HG02840 (cell line): ENCODE measurements around the gene IL1RL2.

Source experiments
- ATAC-seq: cut with Tn5 transposase; IDR thresholded peaks from one replicate; pipeline ENCODE4 v1.9.1; 2021; ENCODE audit warnings: mild to moderate bottlenecking, moderate library complexity, moderate number of reproducible peaks; ENCODE audit not compliant: unreplicated experiment, low FRiP score

Gene IL1RL2

GRCh38 chr2:102235491-102235890 is 48.7 kb downstream of the IL1RL2 start:
- ATAC-seq, result no peak

GRCh38 chr2:102236132-102236531 is 49.3 kb downstream of the IL1RL2 start:
- ATAC-seq, result no peak

DNA sequence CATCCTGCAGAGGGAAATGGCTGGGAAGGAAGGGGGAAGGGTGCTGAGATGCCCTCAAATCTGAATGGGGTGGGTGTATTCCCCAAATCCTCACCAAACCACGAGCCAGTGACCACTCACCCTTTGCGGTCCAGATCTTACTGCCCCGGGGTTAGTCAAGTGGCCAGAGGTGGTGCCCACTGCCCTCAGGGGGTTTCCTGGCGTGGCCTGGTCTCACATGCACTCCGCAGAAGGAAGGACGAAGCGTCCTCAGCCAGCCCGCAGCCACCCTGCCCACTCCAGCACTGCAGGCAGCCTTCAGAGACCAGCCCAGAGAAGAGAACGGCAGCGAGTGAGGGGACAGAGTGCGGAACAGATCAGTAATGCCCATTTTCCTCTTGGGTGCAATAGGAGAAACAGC is 50.4 kb downstream of the IL1RL2 start:
- no peak for ATAC-seq

DNA sequence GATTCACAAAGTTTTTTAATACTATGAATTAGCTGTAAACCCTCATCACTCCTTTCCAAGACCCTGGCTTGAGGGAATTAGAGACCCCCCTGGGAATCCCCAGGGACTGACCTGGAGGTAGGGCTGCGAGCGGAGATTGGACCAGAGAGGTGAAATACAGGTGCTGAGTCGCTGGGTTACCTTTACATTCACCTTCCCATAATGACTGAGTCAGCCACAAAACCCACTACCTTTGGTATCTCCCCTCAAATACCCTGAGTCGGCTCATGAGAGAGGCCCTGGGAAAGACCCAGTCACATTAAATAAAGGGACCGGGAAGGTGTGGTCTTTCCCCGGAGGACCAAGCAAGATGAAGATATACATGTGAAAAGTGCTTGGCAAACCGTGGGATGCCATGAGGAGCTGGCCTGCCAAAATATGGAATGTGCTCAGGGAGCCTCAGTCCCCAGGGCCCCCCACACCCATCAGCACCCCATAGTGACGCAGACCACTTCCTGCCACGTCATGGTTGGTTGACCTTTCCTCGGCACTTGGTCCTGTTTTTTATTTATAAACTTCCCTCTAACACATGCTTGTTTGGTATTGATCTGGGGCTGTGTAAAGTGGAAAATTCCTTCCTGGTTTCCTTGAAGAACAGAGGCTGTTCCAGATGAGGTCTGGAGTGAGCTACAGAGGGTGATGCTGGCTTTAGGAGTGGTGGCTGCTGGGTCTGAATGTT is 51.4 kb downstream of the IL1RL2 start:
- ATAC-seq, result no peak

DNA sequence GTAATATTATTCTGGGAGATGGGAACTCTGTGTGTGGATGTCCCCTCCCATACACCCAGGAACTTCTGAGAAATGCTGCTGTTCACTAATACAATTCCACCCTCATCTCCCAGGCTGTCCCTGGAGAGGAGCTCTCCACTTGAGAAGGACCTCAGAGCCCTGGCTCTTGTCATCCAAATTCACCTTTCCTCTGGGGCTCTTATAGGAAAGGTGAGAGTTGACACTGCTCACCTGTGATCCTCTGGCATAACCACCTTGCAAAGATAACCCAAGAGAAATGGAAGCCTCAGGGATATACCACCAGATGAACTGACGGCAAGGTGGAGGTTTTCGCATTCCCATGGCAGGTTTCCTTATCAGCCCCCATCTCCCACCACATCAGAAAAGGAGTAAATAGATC is 52.0 kb downstream of the IL1RL2 start:
- no peak for ATAC-seq

- ATAC-seq, result no peak
These were observed 52.5 kb downstream of the IL1RL2 start for GRCh38 chr2:102239344-102239743.

- ATAC-seq, result peak; percentile 79
These were observed 54.0 kb downstream of the IL1RL2 start for GRCh38 chr2:102240640-102241370.

GRCh38 chr2:102241616-102242305 is 54.9 kb downstream of the IL1RL2 start:
- ATAC-seq, result no peak

DNA sequence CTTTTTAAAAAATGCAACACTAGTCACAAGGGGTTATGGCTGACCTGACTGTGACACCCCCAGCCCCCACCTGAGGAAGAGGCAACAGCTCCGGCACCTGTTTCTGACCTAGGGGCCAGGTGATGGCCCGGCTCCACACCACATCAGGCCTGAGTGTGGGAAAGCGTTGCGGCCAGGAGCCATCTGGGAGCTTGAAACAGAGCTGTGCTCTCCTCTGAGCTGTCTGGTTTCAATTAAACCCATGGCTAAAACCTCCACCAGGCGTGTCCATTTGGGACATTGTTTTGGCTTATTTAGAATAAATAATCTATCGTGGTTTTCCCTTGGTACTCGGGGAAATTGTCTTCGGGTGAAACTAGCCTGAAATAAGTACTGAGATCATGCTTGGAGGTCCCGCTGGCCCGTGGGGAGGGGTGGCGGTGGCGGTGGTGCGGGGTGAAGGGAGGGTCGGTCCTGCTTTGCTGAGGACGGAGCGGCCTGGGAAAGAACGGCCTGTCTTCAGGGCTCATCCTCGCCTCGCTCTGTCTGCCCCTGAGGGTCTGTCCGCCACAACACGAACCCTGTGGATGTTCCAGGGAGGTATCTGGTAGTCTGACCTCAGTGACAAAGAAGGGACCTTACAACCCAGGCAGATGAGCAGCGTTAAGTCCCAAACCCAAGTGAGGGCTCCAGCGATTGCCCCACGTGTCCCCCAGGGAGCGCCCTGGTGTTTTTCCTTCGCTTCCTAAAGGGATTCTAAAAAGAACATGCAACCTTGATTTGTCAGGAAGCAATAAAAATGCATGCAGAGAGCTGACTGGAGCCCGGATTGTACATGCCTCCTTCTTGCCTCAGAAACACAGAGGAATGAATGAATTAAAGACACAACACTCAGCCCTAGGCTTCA is 58.7 kb downstream of the IL1RL2 start:
- ATAC-seq, result no peak

- no peak for ATAC-seq
These were observed 63.5 kb downstream of the IL1RL2 start for GRCh38 chr2:102250278-102250821.

GRCh38 chr2:102251042-102251848 is 64.4 kb downstream of the IL1RL2 start:
- no peak for ATAC-seq

GRCh38 chr2:102251849-102252203 is 65.0 kb downstream of the IL1RL2 start:
- ATAC-seq, result no peak

DNA sequence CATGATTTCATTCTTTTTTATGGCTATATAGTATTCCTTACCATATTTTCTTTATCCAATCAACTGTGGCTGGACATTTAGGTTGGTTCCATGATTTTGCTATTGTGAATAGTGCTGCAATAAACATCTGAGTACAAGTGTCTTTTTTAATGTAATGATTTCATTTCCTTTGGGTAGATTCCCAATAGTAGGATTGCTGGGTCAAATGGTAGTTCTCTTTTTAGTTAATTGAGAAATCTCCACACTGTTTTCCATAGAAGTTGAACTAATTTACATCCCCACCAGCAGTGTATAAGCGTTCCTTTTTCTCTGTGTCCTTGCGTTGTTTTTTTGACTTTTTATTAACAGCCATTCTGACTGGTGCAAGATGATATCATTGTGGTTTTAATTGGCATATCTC is 65.4 kb downstream of the IL1RL2 start:
- no peak for ATAC-seq

GRCh38 chr2:102253140-102253752 is 66.4 kb downstream of the IL1RL2 start:
- no peak for ATAC-seq

- no peak for ATAC-seq
These were observed 66.9 kb downstream of the IL1RL2 start for GRCh38 chr2:102253753-102254150.

DNA sequence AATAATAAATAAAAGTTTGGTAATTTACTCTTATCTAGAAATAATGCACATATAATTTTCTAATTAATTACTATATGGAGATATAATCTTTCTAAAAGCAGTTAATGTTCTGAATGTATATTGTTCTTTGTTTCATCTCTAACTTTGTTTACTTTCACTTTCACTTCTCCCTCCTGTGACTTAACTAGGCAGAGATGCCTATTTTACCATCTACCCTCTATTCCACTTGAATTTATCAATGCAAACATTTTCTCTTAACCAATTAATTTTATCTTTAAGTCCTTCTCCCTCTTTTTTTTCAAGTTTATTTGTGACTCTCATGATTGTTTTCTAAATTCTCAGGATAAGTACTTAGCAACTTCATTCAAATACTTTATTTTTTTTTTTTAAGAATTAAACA is 69.5 kb downstream of the IL1RL2 start:
- no peak for ATAC-seq

GRCh38 chr2:102256874-102257462 is 70.1 kb downstream of the IL1RL2 start:
- ATAC-seq, result no peak

DNA sequence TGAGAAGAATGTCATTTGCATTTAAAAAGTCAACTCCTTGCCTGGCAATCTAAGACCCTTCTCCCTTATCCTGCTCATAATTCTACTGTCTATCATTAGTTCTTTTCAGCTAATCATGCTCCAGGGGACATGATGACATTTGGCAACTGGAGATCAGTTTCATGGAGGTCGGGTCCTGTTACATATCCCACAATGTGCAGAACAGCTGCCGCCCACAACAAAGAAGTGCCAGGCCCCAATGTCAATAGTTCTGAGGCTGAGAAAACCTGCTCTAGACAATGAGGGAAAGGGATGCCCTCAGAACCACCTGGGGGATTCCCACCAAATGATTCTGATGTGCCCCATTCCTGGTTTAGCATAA is 71.2 kb downstream of the IL1RL2 start:
- no peak for ATAC-seq
